ENCODE data around the gene EPHA8.

The EPHA8 gene

GRCh38 chr1:22556391-22557104 is 6.7 kb upstream of the EPHA8 start:
- in situ Hi-C loops (cut with MboI; ENCODE audit: low pct_unique_long_range_greater_than_20kb, low sequenced_read_pairs, unreplicated experiment), result no loop called here
- DNase-seq (ENCODE audit: low spot score), result no peak

DNA sequence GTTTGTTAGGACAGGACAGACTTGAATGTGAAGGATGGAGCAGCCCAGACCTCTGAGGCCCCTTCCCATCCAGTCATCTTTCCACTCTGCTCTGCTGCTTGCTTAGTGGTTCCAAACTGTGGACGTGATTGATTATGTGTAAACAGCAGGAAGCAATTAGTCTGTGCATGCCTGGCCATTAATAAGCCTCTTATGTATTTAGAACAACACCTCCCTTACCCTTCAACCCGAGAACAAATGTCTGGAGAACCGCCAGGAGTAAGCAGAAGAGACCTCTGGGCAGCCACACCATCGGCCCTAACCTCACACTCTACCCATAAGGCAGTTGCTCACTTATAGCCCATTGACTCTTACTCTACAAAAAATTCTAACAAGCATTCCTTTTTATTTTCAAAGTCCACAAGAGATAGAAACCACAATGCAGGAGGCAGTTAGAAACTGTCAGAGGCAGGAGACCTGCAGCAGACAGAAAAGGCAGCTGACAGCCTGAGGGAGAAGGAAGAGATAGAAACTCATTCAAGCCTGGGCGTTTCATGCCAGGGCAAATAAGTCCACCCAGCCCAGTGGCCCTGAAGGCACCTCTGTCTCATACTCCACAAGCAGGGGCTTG is 5.8 kb upstream of the EPHA8 start:
- in situ Hi-C loops (cut with MboI; ENCODE audit: low pct_unique_long_range_greater_than_20kb, low sequenced_read_pairs, unreplicated experiment), result no loop called here
- TF ChIP-seq, protein P1, sequence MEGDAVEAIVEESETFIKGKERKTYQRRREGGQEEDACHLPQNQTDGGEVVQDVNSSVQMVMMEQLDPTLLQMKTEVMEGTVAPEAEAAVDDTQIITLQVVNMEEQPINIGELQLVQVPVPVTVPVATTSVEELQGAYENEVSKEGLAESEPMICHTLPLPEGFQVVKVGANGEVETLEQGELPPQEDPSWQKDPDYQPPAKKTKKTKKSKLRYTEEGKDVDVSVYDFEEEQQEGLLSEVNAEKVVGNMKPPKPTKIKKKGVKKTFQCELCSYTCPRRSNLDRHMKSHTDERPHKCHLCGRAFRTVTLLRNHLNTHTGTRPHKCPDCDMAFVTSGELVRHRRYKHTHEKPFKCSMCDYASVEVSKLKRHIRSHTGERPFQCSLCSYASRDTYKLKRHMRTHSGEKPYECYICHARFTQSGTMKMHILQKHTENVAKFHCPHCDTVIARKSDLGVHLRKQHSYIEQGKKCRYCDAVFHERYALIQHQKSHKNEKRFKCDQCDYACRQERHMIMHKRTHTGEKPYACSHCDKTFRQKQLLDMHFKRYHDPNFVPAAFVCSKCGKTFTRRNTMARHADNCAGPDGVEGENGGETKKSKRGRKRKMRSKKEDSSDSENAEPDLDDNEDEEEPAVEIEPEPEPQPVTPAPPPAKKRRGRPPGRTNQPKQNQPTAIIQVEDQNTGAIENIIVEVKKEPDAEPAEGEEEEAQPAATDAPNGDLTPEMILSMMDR (IDR thresholded peaks at IDR 0.05; ENCODE audit: extremely low read depth, insufficient read depth, missing control alignments), result no peak
- DNase-seq (ENCODE audit: low spot score), result no peak

More at GRCh38 chr1:22556391-22557104, 6.7 kb upstream of the EPHA8 start:
- TF ChIP-seq, protein P1 (IDR thresholded peaks at IDR 0.05; ENCODE audit: extremely low read depth, insufficient read depth, missing control alignments), result no peak

DNA sequence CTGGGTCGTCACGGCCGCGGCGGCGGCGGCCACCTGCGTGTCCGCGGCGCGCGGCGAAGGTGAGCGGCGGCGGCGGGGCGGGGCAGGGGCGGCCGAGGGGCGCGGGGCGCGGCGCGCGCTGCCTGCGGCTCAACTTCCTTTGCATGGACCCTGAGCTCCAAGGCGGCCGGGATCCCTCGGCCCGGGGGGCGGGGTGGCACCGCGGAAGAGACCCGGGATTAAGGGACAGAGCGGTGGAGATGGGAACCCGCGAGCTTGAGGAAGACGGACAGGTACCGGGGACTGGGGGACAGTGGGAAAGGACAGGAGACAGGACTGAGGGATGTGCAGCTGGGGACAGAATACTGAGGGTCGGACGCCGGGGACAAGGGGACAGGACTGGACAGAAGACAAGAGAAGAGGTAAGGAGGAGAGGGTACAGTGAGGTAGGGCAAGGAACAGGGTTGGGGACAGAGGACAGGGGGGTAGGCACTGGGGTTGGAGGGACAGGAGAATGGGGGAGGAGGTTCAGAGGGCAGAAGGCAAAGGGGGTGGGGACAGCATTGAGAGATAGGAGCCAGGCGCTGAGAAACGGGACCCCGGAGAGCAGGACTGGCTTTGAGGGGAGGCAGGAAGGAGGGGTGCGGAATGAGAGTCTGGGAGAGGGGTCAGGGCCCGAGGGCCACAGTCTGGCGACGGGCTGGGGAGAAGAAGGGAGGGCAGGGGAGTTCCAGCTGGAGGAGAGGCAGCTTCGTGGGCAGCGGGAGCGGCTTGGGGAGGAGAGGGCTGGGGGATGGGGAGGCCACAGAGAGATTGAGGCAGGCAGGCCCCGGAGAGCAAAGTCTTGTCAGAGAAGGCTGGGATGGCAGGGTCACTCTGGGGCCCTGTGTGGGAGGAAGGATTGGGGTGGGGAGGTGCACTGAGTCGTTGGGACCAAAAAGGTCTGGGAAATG is 648 bp downstream of the EPHA8 start:
- TF ChIP-seq, protein P1 (IDR thresholded peaks at IDR 0.05; ENCODE audit: extremely low read depth, insufficient read depth, missing control alignments), result no peak
- no peak for DNase-seq (ENCODE audit: low spot score)
- in situ Hi-C loops (cut with MboI; ENCODE audit: low pct_unique_long_range_greater_than_20kb, low sequenced_read_pairs, unreplicated experiment), result no loop called here

- DNase-seq (ENCODE audit: low spot score), result no peak
- in situ Hi-C loops (cut with MboI; ENCODE audit: low pct_unique_long_range_greater_than_20kb, low sequenced_read_pairs, unreplicated experiment), result no loop called here
- TF ChIP-seq, protein P1 (IDR thresholded peaks at IDR 0.05; ENCODE audit: extremely low read depth, insufficient read depth, missing control alignments), result no peak
These were observed 2.9 kb downstream of the EPHA8 start for GRCh38 chr1:22566161-22566560.

DNA sequence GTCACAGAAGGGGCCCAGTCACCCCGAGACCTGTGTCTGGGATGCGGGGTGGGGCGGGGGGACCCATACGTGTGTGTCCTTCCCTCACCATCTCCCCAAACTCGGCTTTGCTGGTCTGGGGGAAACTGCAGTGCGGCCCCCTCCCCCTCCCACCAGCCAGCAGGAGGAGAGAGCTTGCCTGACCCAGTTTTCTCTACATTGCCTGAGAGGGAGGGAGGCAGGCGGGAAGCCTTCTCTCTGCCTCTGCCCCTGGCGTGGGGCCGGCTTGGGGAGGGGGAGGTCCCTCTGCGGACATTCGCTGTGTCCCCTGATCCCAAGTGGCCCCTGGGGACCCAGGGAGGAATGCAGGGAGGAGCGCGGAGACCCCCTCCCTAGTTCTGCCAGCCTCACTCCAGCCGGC is 3.9 kb downstream of the EPHA8 start:
- TF ChIP-seq, protein P1 (IDR thresholded peaks at IDR 0.05; ENCODE audit: extremely low read depth, insufficient read depth, missing control alignments), result no peak
- in situ Hi-C loops (cut with MboI; ENCODE audit: low pct_unique_long_range_greater_than_20kb, low sequenced_read_pairs, unreplicated experiment), result no loop called here
- no peak for DNase-seq (ENCODE audit: low spot score)

- TF ChIP-seq, protein P1 (IDR thresholded peaks at IDR 0.05; ENCODE audit: extremely low read depth, insufficient read depth, missing control alignments), result no peak
- in situ Hi-C loops (cut with MboI; ENCODE audit: low pct_unique_long_range_greater_than_20kb, low sequenced_read_pairs, unreplicated experiment), result no loop called here
These were observed 4.7 kb downstream of the EPHA8 start for GRCh38 chr1:22567994-22568393.

More at GRCh38 chr1:22567994-22568393, 4.7 kb downstream of the EPHA8 start:
- no peak for DNase-seq (ENCODE audit: low spot score)
